Measurements from ENCODE around the gene HPX.

The HPX gene, protein sequence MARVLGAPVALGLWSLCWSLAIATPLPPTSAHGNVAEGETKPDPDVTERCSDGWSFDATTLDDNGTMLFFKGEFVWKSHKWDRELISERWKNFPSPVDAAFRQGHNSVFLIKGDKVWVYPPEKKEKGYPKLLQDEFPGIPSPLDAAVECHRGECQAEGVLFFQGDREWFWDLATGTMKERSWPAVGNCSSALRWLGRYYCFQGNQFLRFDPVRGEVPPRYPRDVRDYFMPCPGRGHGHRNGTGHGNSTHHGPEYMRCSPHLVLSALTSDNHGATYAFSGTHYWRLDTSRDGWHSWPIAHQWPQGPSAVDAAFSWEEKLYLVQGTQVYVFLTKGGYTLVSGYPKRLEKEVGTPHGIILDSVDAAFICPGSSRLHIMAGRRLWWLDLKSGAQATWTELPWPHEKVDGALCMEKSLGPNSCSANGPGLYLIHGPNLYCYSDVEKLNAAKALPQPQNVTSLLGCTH

DNA sequence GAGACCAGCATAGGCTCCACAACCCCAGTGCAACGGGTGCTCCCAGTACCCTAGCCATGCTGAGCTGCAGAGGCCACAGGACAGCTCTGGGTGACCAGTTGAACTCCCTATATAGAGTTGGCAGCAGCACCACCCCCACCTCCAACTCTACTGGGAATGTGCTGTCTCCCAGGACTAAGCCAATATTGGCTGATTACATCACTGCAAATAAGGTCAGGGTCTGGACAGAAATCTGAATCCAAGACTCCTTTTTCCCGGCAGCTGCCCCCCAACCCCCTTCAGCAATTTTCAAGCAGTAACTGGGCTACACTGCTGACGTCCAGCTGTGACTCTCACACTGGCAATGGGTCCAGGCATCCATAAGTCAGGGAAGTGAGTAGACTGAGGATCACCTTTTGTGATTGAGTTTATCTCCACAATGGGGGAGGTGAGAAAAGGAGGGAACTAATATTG lies at the start of gene HPX:
HPX (minus strand) TSS at position 82 of the 453 bp plus-strand sequence; CDS start at position 58, 24 bp downstream.
- no peak for DNase-seq

DNA sequence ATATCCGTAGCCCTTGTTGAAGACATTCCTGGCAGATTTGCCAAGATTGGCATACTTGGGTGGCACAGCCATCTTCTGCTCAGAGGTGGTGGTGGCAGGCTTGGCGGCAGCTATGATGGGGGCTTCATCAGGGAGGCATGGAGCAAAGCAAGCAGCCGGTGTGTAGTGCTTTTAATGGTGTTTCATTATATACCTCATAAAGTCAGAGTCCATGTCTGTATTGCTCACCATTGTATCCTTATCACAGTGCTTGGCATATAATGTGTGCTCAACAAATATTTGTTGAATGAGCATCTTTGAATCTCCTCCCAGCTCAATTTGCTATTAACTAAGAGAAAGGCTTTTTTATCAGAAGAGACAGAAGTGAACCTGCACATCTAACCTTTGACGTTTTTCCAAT lies 48.5 kb upstream of the HPX start:
- no peak for DNase-seq

DNA sequence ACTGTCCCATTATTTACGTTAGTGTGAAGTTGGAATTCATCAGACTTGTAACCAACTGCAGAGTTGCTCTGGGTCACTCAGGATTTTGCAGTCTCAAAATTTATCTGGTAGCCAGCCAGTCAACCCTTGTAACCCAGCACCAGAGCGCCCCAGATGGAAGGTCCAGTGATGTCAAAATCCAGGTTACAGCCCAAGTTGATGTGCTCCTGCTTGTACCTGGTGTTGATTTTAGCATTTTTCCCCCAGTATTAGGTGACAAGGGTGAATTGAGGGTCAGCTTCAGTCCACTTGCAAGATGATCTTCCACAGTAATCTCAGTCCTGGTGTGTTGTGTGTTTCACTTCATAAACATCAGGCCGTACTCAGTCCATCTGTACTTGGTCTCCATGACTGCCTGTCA lies 48.0 kb upstream of the HPX start:
- DNase-seq: no peak

DNA sequence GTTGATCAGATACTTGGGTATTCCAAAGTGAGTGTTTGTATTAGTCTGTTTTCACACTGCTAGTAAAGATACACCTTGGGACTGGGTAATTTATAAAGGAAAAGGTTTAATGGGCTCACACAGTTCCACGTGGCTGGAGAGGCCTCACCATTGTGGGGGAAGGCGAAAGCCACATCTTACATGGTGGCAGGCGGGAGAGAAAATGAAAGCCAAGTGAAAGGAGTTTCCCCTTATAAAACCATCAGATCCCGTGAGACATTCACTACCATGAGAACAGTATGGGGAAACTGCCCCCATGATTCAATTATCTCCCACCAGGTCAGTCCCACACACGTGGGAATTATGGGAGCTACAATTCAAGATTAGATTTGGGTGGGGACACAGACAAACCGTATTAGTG lies 47.6 kb upstream of the HPX start:
- no peak for DNase-seq

DNA sequence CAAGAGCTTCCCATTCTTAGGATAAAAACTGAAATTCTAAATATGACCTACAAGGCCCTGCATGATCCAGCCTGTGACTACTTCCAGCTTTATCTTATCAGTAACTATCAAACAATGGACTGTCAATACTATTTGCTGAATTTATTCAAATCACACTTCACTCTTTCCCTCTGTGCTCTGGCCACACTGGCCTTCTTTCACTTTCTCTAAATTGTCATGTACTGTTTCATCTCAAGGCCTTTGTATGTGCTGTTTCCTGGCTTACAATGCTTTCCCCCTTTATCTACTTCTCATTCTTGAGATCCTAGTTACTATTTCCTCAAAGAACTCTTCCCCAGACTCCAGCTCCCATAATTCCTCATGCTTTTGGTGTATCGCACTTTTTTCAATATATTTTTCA lies 46.2 kb upstream of the HPX start:
- no peak for DNase-seq

DNA sequence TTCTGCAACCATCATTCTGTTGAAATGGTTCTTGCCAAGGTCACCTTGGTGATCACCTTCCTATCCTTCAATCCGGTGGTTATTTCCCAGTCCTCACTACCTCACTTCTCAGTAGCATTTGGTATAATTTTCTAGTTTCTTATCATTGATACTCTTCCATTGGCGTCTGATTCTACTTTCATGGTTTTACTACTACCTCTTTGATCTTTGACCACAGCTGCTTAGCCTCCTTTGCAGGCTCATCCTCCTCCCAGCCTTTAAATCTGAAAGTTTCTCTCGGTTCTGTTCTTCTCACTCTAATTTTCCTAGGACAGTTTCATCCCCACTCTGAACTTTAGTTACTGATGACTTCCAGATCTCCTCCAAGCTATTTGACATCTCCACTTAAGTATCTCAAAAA lies 45.5 kb upstream of the HPX start:
- DNase-seq: no peak

DNA sequence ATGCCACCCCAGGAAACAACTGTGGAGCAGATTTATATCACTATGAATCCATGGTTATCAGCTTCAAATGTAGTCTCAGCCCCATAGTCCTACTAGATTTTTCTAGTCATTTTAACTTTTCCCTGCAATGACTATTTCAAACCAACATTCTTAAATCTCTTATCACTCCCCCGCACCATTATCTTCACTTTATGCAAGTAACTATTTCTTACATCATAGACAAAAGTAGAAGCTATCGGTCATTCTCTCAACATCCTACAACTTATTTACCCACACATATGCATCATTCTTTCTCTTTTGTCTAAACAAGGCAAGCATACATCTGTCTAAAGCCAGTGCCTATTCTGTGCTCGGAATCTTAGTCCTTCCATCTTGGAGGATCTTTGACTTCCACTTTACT lies 44.9 kb upstream of the HPX start:
- DNase-seq: no peak

DNA sequence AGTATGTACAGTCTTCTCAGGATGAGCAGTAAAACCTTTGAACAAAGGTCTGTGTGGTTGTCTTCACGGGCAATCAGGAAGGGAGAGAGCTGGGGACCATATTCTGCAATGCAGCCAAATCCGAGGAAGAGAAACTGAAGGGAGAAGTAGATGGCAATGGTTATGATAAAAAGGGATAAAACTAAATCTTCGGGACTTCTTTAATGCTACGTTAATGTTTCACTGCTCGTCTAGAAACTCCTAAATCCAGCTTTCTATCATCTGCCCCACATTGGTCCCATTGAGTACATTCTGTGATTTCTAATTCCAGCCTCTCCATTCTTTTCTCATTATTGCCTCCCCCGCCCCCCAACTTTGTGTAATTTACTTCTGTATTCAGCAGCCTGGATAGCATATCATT lies 42.2 kb upstream of the HPX start:
- DNase-seq: no peak

DNA sequence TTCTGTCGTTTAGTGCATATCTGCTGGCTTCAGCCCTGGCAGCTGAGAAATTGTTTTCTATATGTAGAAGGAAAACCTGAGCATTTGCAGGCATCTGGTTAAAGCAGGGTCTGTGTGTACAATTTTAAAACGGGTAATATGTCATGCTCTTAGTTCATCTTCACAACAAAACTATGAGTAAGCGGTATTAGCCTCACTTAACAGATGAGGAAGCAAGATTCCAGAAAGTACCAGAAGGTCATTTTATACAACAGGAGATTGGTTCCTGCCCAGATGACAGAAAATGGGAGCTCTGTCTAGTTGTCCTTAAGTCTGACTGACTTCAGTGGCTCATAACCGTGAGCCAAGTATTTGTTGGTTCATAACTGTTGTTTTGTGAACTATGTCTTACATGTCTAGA lies 41.7 kb upstream of the HPX start:
- DNase-seq: no peak

DNA sequence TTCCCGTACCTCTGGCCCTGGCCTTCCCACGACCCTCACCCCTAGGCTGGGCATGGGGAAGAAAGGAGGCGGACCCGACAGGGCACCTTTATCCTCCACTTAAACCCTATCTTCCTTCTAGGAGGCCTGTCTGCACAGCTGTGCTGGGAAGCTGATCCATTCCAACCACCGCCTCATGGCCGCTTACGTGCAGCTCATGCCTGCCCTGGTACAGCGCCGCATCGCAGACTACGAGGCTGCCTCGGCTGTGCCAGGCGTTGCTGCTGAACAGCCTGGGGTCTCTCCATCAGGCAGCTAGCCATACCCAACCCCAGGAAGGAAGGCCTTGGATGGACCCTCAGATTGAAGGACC lies 41.1 kb upstream of the HPX start:
- DNase-seq: no peak

DNA sequence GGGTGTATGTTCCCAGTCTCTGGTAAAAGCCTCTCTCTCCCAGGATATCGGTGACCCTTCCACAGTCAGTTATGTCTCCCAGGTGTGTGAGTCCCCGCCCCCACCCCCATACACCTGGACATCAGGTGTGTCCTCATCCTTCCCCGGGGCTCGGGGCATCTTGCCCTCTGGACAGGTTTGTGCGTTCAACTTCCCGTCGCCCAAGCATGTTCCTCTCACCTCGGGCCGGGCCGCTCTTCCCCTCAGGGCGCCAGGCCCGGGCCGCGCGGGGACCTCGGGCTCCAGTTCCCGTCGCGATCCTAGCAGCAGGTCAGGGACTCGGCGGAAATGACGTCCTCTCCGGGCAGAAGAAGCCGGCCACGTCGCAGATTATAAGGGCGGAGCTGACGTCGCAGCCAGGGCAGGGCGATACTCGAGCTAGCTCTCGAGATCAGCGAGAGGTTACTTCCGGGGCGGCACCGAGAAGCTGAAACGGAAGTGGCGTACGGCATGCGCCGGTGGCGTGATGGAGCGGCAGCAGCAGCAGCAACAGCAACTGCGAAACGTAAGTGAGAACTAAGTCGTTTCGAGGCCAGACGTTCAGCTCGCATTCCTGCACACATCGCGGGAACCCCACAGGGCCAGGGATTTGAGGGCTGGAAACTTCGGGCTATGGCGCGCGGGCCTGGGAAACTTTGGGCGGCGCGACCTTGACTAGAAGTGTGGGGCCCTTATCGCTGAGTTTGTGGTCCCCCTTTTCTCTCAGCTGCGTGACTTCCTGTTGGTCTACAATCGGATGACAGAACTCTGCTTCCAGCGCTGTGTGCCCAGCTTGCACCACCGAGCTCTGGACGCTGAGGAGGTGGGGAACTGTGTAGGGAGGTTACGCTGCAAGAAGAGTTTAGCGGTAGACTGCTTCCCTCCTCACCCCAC lies 40.5 kb upstream of the HPX start, which contains the start of the genes ARFIP2 and TIMM10B:
ARFIP2 (minus strand) TSS at position 320 of the 912 bp plus-strand sequence. CDS start 910 bp downstream, outside the sequence.
TIMM10B (plus strand) TSS at position 490 of the 912 bp plus-strand sequence; CDS start at position 506, 16 bp downstream.
- DNase-seq: peak; percentile 99

DNA sequence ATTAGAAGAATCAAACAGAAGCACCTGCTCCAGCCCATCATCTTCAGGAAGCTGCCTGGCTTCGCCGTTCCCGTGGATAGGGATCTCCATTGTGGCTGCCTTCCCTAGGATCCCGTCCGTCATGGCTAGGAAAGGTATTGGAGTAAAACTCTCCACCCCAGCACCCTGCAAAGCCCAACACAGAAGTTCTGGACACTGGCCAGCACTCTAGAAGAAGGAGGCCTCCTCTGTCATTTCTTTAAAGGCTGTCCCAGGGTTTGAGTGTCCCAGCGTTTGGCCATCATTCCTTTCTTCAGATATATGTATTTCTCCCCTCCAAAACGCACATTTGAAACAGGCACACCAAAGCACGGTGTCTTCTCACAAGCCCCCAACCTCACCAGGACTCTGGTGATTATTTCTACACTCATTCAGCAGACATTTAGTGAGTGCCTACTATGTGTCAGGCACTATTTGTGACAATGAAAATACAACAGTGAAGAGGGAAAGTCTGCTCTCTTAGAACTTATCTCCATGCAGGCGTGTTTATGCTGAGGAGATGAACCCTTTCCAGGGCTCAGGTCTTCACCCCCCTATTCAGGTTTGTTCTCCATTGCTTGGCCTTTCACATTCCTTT lies 39.6 kb upstream of the HPX start:
- DNase-seq: no peak

DNA sequence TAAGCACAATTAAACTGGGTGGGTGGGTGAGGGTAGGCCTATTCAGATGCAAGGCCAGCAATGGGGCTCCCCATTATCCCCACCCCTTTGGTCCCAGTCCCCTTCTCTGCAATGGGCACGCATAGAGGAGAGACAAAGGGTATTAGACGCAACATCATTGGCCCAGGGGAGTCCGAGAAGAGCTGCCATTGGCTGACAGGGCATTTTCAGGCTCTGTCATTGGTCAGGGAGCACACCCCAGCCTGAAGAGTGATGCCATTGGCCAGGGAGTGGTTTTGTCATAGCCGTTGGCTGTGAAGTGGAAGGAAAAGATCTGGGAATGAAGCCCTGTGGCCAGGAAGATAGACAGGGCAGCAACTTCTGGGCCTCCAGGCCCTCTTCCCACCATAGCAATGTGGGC lies 35.8 kb upstream of the HPX start:
- DNase-seq: no peak

DNA sequence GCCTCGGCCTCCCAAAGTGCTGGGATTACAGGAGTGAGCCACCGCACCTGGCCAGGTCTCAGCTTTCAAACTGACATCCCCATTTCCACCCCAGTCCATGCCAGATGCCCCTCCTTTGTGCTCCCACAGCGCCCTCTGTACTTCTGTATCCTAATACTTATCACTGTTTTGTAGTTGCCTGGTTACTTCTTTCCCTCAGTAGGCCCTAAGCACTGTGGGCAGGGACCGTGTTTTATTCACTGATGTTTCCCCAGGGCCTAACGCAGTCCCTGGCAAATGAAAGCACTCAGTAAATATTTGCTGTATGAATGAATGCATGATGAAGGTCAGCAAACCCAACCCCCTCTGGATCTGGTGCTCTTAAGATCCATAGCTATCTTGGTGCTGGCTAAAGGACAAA lies 35.1 kb upstream of the HPX start:
- DNase-seq: no peak

DNA sequence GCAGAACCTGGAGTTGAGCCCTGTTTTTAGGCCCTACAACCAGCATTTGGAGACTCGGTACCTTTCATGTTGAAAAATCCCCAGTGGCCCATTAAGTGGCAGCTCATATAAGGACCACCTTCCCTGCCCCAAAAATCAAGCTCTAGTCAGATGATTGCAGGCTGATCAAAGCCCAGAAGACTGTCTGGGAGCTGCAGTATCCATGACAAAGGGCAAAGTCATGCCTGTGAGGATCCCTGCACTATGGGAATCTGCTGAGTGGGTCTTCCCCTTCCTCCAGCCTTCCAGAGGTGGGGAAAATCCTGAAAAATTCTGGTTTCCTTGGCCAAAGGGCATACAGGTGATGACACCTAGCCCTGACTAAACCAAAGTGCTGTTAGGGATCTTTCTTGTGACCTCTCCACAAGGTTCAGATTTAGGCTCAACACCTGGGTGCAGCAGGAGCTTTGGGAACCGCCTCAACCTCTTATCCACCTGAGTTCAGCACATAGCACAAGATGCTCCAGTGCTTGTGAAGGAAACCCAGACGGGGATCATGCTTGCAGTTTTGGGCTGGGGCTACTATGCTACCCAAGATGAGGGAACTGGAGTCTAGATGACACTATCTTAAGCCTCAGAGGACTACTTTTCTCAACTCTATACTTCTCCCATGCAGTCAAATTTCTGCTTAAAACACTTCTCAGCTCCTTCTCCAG lies 34.2 kb upstream of the HPX start:
- DNase-seq: no peak

DNA sequence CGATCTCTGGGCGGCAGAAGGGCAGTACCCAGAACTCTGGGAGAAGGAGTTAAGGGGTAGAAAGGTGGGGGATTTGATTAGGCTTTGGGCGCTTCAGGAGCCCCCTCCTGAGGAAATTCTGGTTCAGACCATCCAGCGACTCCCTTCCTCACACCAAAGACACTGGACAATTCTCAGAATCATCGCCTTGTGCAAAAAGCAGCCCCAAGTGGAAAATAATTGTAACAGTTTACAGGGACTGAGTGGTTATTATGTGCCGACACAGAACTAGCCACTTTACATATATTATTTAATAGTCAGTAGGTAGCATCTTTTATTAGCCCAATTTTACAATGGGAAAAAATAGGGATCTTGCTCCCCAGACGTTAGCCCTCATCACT lies 33.6 kb upstream of the HPX start:
- no peak for DNase-seq

DNA sequence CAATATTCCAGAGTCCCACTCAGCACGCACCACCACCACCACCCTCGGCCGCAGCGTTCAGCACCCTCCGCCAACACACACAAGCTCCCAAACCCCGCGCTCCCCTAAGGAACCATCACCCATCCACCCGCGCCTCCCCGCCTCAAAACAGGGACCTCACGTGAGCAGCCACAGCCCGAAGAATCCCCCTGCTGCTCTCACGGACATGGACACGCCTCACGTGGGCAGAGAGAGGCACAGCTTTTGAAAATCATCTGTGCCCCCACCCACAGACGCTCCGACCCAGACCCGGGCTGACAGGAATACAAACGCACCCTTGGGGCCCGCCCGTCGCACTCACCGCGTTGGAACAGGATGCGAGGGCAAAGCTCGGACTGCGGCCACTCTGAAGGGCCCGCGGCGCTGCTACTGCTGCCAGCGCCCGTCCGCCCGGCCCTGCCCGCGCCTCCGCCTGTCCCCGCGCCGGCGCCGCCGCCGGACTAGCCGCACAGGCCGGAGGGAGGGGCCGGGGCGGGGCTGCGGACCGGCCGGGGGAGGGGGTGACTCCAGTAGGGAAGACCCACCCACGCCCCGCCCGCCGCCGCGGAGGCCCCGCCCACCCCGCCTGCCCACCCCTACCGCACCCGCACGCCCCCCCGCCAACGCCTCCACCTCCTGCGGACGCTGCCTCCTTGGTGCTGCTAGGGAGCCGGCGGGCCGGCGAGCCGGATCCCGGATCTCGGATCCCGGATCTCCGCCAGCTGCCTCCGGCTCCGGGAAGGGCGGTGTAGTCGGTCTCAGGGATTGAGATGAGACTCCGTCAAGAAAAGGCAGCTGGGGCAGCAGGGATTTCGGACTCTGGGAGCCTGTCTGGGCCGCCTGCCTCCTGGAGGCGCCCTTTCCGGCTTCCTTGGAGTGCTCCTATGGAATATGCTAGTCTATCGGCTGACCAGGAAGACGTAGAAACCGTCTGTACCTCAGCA lies 32.9 kb upstream of the HPX start, which contains the start of gene TRIM3:
TRIM3 (minus strand) TSS at position 491 of the 962 bp plus-strand sequence. CDS start 8,246 bp downstream, outside the sequence.
- peak; percentile 96 for DNase-seq

DNA sequence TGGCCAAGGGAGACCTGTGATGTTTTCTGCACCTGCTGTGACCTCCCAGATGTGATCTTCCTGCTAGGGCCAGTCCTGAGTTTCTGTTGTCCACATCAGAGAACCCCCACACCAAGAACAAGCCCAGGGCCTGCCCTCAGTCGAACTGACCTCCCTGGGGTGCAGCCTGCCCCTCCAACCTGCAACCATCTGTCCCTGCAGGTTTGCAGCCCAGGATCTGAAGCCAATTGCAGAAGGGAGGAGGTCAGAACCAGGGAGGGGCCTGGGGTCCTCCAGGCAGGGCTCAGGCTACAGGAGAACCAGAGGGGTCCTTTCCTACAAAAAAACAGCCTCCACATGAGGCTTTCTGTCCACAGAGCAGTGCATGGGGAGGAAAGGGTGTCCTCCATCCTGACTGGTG lies 32.1 kb upstream of the HPX start:
- no peak for DNase-seq

DNA sequence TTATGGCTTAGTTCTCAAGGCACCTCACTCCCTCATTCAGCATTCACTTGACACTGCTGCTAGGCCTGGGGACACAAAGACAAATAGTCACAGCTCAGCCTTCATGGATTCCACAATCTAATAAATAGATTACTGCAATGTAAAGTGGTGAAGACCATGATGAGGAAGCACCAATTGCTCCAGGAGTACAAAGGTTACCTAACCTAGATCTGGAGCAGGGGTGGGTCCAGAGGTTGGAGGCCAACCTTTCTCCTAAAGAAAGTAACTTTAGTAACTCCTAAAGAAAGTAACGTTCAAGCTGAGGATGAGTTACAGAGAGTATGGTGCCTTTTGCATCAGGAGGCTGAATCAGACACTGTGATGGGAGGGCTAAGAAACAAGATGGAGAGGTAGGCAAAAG lies 28.8 kb upstream of the HPX start:
- no peak for DNase-seq

DNA sequence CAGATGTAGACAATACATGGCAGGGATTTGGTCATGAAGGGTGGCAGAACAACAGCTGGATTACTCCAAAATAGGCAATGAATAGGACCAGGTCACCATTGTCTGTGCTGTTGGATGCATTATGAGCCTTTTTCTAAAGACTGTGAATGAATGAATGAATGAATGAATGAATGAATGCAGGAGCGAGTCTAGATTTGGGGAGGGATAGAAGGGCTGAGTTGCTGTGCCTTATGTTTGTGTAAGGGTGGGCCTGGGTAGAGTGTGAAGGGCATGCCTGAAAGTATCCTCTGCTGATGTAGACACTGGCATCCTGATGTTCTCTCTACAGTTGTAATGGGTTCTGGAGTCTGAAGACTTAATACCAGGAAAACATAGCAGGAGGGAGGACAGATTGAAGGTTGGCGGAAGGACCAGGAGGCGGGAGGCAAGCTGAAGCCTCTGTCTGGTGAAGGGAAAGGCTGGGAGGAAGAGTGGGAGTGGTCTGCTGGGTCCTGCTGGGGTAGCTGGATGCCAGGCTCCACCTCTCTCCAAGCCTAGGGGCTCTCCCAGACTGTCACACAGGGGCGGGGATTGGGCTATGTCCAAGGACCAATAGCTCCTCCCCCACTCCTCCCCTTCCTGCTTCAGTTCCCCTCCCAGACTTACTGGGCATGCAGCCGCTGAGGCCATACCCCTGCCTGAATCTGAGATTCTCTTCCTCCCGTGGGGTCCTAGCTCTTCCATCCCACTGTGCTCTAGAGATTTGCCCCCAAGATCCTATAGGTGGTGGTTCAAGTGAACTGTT lies 28.1 kb upstream of the HPX start:
- DNase-seq: peak; percentile 88

DNA sequence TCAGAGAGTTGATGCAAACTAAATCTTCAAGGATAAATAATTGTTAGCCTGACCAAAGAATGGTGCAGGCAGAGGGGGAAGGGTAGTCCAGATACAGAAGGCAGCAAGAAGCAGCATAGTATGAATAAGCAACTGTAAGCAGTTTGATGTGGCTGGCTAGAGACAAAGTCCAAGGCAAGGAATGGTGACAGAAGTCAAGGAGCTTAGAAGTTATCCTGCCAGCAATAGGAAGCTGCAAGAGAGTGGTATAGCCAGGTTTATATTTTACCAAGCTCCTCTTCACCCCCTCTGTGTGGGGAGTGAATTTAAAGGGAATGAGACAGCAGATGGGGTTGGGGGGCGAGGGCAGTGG lies 18.3 kb upstream of the HPX start:
- no peak for DNase-seq

All from right forelimb (tissue), 1 donor.